ENCODE results near the gene ETNK2. TPM values are rescaled to one million over a fixed set of nuclear protein-coding genes. Genes with fewer than 3 reads are reported as not detected.
A peak's percentile ranks its signal among the peaks of the same experiment; 100 is the strongest.

Gene ETNK2
- total and polyA plus RNA-seq, 2 of the 13 experiments (the other 11 are each of a cell fraction or from before 2014, with no cell fraction given) = 15.5 to 42.8 TPM

DNA sequence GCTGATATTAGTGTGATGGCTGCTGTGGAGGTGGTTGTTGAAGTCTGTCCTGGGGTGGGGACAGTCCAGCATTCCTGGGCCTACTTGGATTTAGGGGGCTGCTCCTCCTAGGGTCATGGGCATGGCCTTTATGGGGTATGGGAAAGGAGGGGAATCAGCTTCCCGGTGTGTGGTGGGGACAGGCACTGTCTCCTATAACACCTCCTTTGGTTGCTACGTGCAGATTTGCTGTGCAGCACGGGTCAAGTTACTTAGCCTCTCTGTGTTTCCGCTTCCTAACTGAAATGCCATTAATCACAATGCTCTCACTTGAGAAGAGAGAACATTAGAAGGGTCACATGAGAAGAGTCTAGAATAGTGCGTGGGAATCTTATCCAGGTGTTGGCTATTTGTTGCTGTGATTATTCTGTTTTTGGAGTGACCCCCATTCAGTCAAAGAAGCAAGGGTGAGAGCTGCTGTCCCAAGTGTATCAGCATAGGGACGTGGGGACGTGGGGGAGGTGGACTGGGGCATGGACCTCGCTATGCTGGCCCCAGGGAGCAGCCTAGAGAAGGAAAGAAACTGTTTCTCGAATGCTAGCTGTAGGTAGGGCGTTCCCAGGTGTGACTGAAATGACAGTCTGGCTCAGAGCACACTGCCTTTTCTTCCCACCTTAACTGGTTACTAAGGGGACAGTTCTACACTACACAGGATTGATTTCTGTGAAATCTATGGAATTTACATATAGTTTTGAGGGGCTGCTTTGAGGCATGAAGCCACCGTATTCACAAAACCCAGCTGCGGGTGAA, 59.0 kb downstream of the ETNK2 start:
- 0 out of 2 replicates have a peak, but pooled peaks cover 2% of the 10 kb centered on the region for H4K20me1 ChIP-seq (ENCODE audit: insufficient read depth, low read length)
- H3K27me3 ChIP-seq (ENCODE audit: control insufficient read depth in 1 of 2, insufficient read depth in 2 of 2, low read length in 2 of 2) = no peaks in the 10 kb centered on the region
- intact Hi-C loops (cut with micrococcal nuclease; ENCODE audit: unreplicated experiment) = loop anchor here (1.0 to 2.0 kb wide), 2 partner anchors 9 to 18 kb away; no protein-coding TSS in a partner anchor
- peak overlapping the region; percentile 64 for H3K9ac ChIP-seq (ENCODE audit: insufficient read depth, low read depth, low read length)
- H3K36me3 ChIP-seq (replicated peaks in 1 of 2; ENCODE audit: control insufficient read depth in 1 of 2, insufficient read depth in 2 of 2, low read length in 2 of 2) = peaks cover 0 to 3% of the 10 kb centered on the region in 2 experiments; a peak in 2 of 5 replicates
- in situ Hi-C loops (cut with HindIII; ENCODE audit: extremely low pct_ligation_motif_present, low pct_unique_long_range_greater_than_20kb) = no loop called here
- H3K4me2 ChIP-seq (ENCODE audit: low read depth, low read length) = peak overlapping the region; percentile 81
- H3K4me3 ChIP-seq (replicated peaks in 1 of 3; ENCODE audit: insufficient read depth in 1 of 3, low read depth in 2 of 3, low read length in 3 of 3) = peak overlapping the region in 2 of 3 experiments; percentile 20 to 51; a peak in 3 of 6 replicates
- H3K4me1 ChIP-seq (ENCODE audit: insufficient read depth, low read length) = peaks cover 73% of the 10 kb centered on the region
- H2AFZ ChIP-seq (ENCODE audit: low read length) = no peak overlapping the region
- peak overlapping the region; percentile 70 for H3K27ac ChIP-seq (ENCODE audit: extremely low read length, insufficient read depth, low read length)
- 21% methylated on average over 8 of the region's 12 CpGs for WGBS (ENCODE audit: low lambda C conversion rate)
- no peaks in the 10 kb centered on the region for H3K9me3 ChIP-seq (ENCODE audit: low read length)
- BruUV-seq (replicated peaks) = no TSS peak
- DNase-seq (ENCODE audit: low spot score) = no peak
- CTCF ChIA-PET (ENCODE audit: low intra/inter-chr PET ratio, low total read pairs) = no interaction called here
- H3K79me2 ChIP-seq (ENCODE audit: insufficient read depth, low read length) = peaks cover 86% of the 10 kb centered on the region
- peak; percentile 58 for ATAC-seq
- no peak for FAIRE-seq
- POLR2A ChIA-PET = interaction anchor here (0.6 to 2.6 kb wide), 7 partner anchors 8 to 232 kb away, joined by 3 to 20 read pairs (median 10); partner anchors contain the start of gene SOX13
- TF ChIP-seq, protein P1, sequence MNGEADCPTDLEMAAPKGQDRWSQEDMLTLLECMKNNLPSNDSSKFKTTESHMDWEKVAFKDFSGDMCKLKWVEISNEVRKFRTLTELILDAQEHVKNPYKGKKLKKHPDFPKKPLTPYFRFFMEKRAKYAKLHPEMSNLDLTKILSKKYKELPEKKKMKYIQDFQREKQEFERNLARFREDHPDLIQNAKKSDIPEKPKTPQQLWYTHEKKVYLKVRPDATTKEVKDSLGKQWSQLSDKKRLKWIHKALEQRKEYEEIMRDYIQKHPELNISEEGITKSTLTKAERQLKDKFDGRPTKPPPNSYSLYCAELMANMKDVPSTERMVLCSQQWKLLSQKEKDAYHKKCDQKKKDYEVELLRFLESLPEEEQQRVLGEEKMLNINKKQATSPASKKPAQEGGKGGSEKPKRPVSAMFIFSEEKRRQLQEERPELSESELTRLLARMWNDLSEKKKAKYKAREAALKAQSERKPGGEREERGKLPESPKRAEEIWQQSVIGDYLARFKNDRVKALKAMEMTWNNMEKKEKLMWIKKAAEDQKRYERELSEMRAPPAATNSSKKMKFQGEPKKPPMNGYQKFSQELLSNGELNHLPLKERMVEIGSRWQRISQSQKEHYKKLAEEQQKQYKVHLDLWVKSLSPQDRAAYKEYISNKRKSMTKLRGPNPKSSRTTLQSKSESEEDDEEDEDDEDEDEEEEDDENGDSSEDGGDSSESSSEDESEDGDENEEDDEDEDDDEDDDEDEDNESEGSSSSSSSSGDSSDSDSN (CRISPR knock-in tag; IDR thresholded peaks at IDR 0.05) = no peak; the same call in 1 of the 2 replicates
- no peak for TF ChIP-seq ZNF674 (CRISPR knock-in tag; IDR thresholded peaks at IDR 0.05; ENCODE audit: low read depth)
- no peak for TF ChIP-seq SATB2 (CRISPR knock-in tag; IDR thresholded peaks at IDR 0.05)
- no peak for TF ChIP-seq SOX5 (CRISPR knock-in tag; IDR thresholded peaks at IDR 0.05; ENCODE audit: borderline replicate concordance)
- no peak for TF ChIP-seq KDM5A (IDR thresholded peaks at IDR 0.05; ENCODE audit: borderline replicate concordance, low read length)
- no peak for TF ChIP-seq GABPB1 (CRISPR knock-in tag; IDR thresholded peaks at IDR 0.05)
- TF ChIP-seq NFAT5 (CRISPR knock-in tag; IDR thresholded peaks at IDR 0.05) = no peak
- peak; percentile 92 for TF ChIP-seq ASH2L (IDR thresholded peaks at IDR 0.05; ENCODE audit: insufficient read length, low read depth, low read length)
- no peak for TF ChIP-seq ZNF12 (CRISPR knock-in tag; IDR thresholded peaks at IDR 0.05)
- TF ChIP-seq ZFX (CRISPR knock-in tag; IDR thresholded peaks at IDR 0.05; ENCODE audit: low read depth) = peak; percentile 4; the same call in 1 of the 2 replicates
